ENCODE results near the gene COL15A1. TPM values are rescaled to one million over a fixed set of nuclear protein-coding genes. Genes with fewer than 3 reads are reported as not detected.

COL15A1 gene
- total and polyA plus RNA-seq, 2 donors (not counting 1 experiment from before 2014, with no cell fraction given) = not detected

- Histone ChIP-seq H3K9ac (ENCODE audit: low read length) (no peak overlapping the region), H4K20me1 (ENCODE audit: control insufficient read depth, insufficient read depth, low read length, poor library complexity, severe bottlenecking) (no peaks in the 10 kb centered on the region), H3K4me1 (ENCODE audit: control insufficient read depth in 2 of 2, insufficient read depth in 2 of 2, low read length in 2 of 2) (peaks cover 54 to 65% of the 10 kb centered on the region in 2 donors), H2AFZ (ENCODE audit: insufficient read depth, low read depth, low read length, poor library complexity, severe bottlenecking) (no peak overlapping the region), H3K27me3 (replicated peaks in 1 of 4; ENCODE audit: control extremely low read depth in 1 of 4, control insufficient read depth in 3 of 4, insufficient read depth in 4 of 4, low read length in 3 of 4) (no peaks in the 10 kb centered on the region), H3K4me3 (ENCODE audit: control extremely low read depth in 1 of 5, extremely low read depth in 1 of 5, insufficient read depth in 1 of 5, low read depth in 2 of 5, low read length in 4 of 5) (no peak overlapping the region), H3K36me3 (replicated peaks in 1 of 2; ENCODE audit: control extremely low read depth in 1 of 2, control insufficient read depth in 1 of 2, extremely low read depth in 1 of 2, insufficient read depth in 2 of 2, low read length in 1 of 2) (no peaks in the 10 kb centered on the region), H3K79me2 (ENCODE audit: control insufficient read depth, insufficient read depth, low read length) (no peaks in the 10 kb centered on the region), H3K9me3 (ENCODE audit: control extremely low read depth in 1 of 3, control insufficient read depth in 2 of 3, insufficient read depth in 1 of 3, low read length in 2 of 3) (no peaks in the 10 kb centered on the region), H3K27ac (ENCODE audit: low read length in 2 of 2) (no peak overlapping the region), H3K4me2 (replicated peaks; ENCODE audit: low read depth, low read length, poor library complexity, severe bottlenecking) (no peak overlapping the region)
- H3K9me3 Mint-ChIP-seq (ENCODE audit: insufficient read depth) = no peaks in the 10 kb centered on the region
- intact Hi-C loops (cut with micrococcal nuclease) = loop anchor here (5.0 kb wide), 2 partner anchors 53 to 767 kb away; partner anchors contain the start of gene NR4A3
- peaks cover 60% of the 10 kb centered on the region for H3K4me1 Mint-ChIP-seq
- DNase-seq = no peak
- ATAC-seq (ENCODE audit: low read depth) = no peak
- H3K4me3 Mint-ChIP-seq = no peak overlapping the region
- no peaks in the 10 kb centered on the region for H3K27me3 Mint-ChIP-seq
- WGBS (ENCODE audit: insufficient coverage) = 100% methylated on average over 1 of the region's 1 CpG
- ChIA-PET POLR2A (no interaction called here), CTCF (interaction anchor here (1.0 to 1.7 kb wide), 3 partner anchors 48 to 86 kb away, joined by 4 to 5 read pairs (median 5); no protein-coding TSS in a partner anchor)
- TF ChIP-seq EZH2 (IDR thresholded peaks at IDR 0.05; ENCODE audit: borderline replicate concordance, insufficient read depth, low read depth, low read length, poor library complexity, severe bottlenecking) = no peak
- TF ChIP-seq CTCF (IDR thresholded peaks at IDR 0.05) = no peak
- no peak overlapping the region for H3K27ac Mint-ChIP-seq
Measured at GRCh38 chr9:99055384-99055783, 111.7 kb downstream of the COL15A1 start.

GRCh38 chr9:99056186-99056585 is 112.5 kb downstream of the COL15A1 start:
- TF ChIP-seq CTCF (IDR thresholded peaks at IDR 0.05) = no peak
- no peak for TF ChIP-seq EZH2 (IDR thresholded peaks at IDR 0.05; ENCODE audit: borderline replicate concordance, insufficient read depth, low read depth, low read length, poor library complexity, severe bottlenecking)
- Mint-ChIP-seq H3K9me3 (ENCODE audit: insufficient read depth) (no peaks in the 10 kb centered on the region), H3K4me1 (peaks cover 67% of the 10 kb centered on the region), H3K27me3 (no peaks in the 10 kb centered on the region), H3K27ac (no peak overlapping the region), H3K4me3 (no peak overlapping the region)
- 98% methylated on average over 4 of the region's 6 CpGs for WGBS (ENCODE audit: insufficient coverage)
- no peak for DNase-seq
- H3K27me3 ChIP-seq (replicated peaks in 1 of 4; ENCODE audit: control extremely low read depth in 1 of 4, control insufficient read depth in 3 of 4, insufficient read depth in 4 of 4, low read length in 3 of 4) = no peaks in the 10 kb centered on the region
- H3K4me2 ChIP-seq (replicated peaks; ENCODE audit: low read depth, low read length, poor library complexity, severe bottlenecking) = no peak overlapping the region
- CTCF ChIA-PET = interaction anchor here (1.7 kb wide), 1 partner anchor 58 kb away, joined by 5 read pairs; no protein-coding TSS in a partner anchor
- H3K4me3 ChIP-seq (ENCODE audit: control extremely low read depth in 1 of 5, extremely low read depth in 1 of 5, insufficient read depth in 1 of 5, low read depth in 2 of 5, low read length in 4 of 5) = no peak overlapping the region
- no peaks in the 10 kb centered on the region for H4K20me1 ChIP-seq (ENCODE audit: control insufficient read depth, insufficient read depth, low read length, poor library complexity, severe bottlenecking)
- no peak for ATAC-seq (ENCODE audit: low read depth)
- no peaks in the 10 kb centered on the region for H3K9me3 ChIP-seq (ENCODE audit: control extremely low read depth in 1 of 3, control insufficient read depth in 2 of 3, insufficient read depth in 1 of 3, low read length in 2 of 3)
- peaks cover 60 to 71% of the 10 kb centered on the region in 2 donors for H3K4me1 ChIP-seq (ENCODE audit: control insufficient read depth in 2 of 2, insufficient read depth in 2 of 2, low read length in 2 of 2)
- no peaks in the 10 kb centered on the region for H3K36me3 ChIP-seq (replicated peaks in 1 of 2; ENCODE audit: control extremely low read depth in 1 of 2, control insufficient read depth in 1 of 2, extremely low read depth in 1 of 2, insufficient read depth in 2 of 2, low read length in 1 of 2)
- H2AFZ ChIP-seq (ENCODE audit: insufficient read depth, low read depth, low read length, poor library complexity, severe bottlenecking) = no peak overlapping the region
- no peak overlapping the region for H3K27ac ChIP-seq (ENCODE audit: low read length in 2 of 2)
- H3K9ac ChIP-seq (ENCODE audit: low read length) = no peak overlapping the region
- intact Hi-C loops (cut with micrococcal nuclease) = loop anchor here (5.0 kb wide), 2 partner anchors 54 to 766 kb away; partner anchors contain the start of gene NR4A3
- no peaks in the 10 kb centered on the region for H3K79me2 ChIP-seq (ENCODE audit: control insufficient read depth, insufficient read depth, low read length)
- POLR2A ChIA-PET = no interaction called here
